ENCODE data around the gene ANO5. TPM values are rescaled to one million over a fixed set of nuclear protein-coding genes. Genes with fewer than 3 reads are reported as not detected.
"Not testable (repeated sequence)": the region's sequence is repeated elsewhere in the genome, so short reads cannot be mapped to it uniquely, and the experiment has no call there.

ANO5 gene
- total RNA-seq, 3 donors from 2014 or later (not counting 1 experiment from before 2014, with no cell fraction given) = 0.05 to 0.08 (median 0.05) TPM

DNA sequence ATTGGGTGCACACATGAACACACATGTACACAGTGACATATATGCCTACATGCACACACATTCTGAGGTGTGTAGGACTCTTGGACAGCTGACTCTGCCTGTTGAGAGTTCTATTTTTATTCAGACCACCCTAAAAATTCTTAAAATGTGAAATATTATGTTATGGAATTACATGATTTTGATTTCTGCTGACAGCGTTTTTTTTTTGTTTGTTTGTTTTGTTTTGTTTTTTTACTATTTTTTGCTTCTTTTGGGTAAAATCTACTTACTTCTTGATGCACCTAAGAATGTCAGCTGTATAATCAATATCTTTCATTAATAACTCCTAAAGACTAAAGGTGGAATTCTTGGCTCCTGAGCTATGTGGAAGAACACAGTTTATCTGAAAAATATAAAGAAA lies 64.0 kb downstream of the ANO5 start:
- peaks cover 2 to 3% of the 10 kb centered on the region in 2 donors for H3K9me3 Mint-ChIP-seq
- H3K36me3 Mint-ChIP-seq = no peaks in the 10 kb centered on the region
- WGBS (ENCODE audit: insufficient coverage) = no CpG with 5 or more reads among the region's 1 CpG
- H3K4me3 ChIP-seq (ENCODE audit: low read length) = no peak overlapping the region
- no peaks in the 10 kb centered on the region for H3K4me1 Mint-ChIP-seq
- no peaks in the 10 kb centered on the region for H3K9me3 ChIP-seq (ENCODE audit: control insufficient read depth, insufficient read depth, low read length)
- intact Hi-C loops (cut with micrococcal nuclease) = no loop called here
- TF ChIP-seq, protein P1, sequence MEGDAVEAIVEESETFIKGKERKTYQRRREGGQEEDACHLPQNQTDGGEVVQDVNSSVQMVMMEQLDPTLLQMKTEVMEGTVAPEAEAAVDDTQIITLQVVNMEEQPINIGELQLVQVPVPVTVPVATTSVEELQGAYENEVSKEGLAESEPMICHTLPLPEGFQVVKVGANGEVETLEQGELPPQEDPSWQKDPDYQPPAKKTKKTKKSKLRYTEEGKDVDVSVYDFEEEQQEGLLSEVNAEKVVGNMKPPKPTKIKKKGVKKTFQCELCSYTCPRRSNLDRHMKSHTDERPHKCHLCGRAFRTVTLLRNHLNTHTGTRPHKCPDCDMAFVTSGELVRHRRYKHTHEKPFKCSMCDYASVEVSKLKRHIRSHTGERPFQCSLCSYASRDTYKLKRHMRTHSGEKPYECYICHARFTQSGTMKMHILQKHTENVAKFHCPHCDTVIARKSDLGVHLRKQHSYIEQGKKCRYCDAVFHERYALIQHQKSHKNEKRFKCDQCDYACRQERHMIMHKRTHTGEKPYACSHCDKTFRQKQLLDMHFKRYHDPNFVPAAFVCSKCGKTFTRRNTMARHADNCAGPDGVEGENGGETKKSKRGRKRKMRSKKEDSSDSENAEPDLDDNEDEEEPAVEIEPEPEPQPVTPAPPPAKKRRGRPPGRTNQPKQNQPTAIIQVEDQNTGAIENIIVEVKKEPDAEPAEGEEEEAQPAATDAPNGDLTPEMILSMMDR (IDR thresholded peaks at IDR 0.05) = no peak
- H3K4me1 ChIP-seq (ENCODE audit: control insufficient read depth, insufficient read depth, low read length) = no peaks in the 10 kb centered on the region
- no peak overlapping the region for H3K4me3 Mint-ChIP-seq
- no peaks in the 10 kb centered on the region for H3K36me3 ChIP-seq (ENCODE audit: control insufficient read depth, insufficient read depth, low read length)
- no peak overlapping the region for H3K27ac Mint-ChIP-seq
- ATAC-seq (no peak), DNase-seq (no peak)
- no peak overlapping the region for H3K27ac ChIP-seq (ENCODE audit: low read length)
- no peaks in the 10 kb centered on the region for H3K27me3 Mint-ChIP-seq (ENCODE audit: low read depth in 2 of 2)
- no peaks in the 10 kb centered on the region for H3K27me3 ChIP-seq (ENCODE audit: control insufficient read depth, insufficient read depth, low read length)

DNA sequence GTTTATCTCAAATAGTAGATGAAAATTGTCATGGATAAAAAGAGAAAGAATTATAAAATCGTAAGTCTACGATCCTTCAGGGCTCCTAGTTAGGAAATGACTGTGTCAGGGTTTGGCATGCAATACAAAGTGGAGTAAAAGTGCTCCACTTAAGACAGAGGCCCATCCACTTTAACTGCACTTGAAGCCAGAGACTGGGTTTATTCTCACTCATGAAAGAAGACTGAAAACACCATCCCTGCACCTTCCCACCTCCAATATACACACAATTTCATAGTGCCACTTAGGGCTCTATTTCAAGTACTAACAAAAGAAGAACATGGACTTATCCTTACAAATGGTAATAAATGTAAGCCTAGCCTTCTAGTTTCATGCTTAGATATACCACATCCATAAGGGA lies 70.7 kb downstream of the ANO5 start:
- Histone ChIP-seq H3K36me3 (ENCODE audit: control insufficient read depth, insufficient read depth, low read length) (no peaks in the 10 kb centered on the region), H3K4me3 (ENCODE audit: low read length) (no peak overlapping the region), H3K27me3 (ENCODE audit: control insufficient read depth, insufficient read depth, low read length) (no peaks in the 10 kb centered on the region), H3K27ac (ENCODE audit: low read length) (no peak overlapping the region), H3K4me1 (ENCODE audit: control insufficient read depth, insufficient read depth, low read length) (no peaks in the 10 kb centered on the region), H3K9me3 (ENCODE audit: control insufficient read depth, insufficient read depth, low read length) (no peaks in the 10 kb centered on the region)
- peaks cover 0 to 5% of the 10 kb centered on the region in 2 donors for H3K9me3 Mint-ChIP-seq
- 100% methylated on average over 2 of the region's 2 CpGs for WGBS (ENCODE audit: insufficient coverage)
- H3K4me1 Mint-ChIP-seq = no peaks in the 10 kb centered on the region
- TF ChIP-seq, protein P1 (IDR thresholded peaks at IDR 0.05) = no peak
- no peaks in the 10 kb centered on the region for H3K27me3 Mint-ChIP-seq (ENCODE audit: low read depth in 2 of 2)
- H3K36me3 Mint-ChIP-seq = no peaks in the 10 kb centered on the region
- DNase-seq = no peak
- no peak for ATAC-seq
- no peak overlapping the region for H3K27ac Mint-ChIP-seq
- intact Hi-C loops (cut with micrococcal nuclease) = no loop called here
- H3K4me3 Mint-ChIP-seq = no peak overlapping the region

DNA sequence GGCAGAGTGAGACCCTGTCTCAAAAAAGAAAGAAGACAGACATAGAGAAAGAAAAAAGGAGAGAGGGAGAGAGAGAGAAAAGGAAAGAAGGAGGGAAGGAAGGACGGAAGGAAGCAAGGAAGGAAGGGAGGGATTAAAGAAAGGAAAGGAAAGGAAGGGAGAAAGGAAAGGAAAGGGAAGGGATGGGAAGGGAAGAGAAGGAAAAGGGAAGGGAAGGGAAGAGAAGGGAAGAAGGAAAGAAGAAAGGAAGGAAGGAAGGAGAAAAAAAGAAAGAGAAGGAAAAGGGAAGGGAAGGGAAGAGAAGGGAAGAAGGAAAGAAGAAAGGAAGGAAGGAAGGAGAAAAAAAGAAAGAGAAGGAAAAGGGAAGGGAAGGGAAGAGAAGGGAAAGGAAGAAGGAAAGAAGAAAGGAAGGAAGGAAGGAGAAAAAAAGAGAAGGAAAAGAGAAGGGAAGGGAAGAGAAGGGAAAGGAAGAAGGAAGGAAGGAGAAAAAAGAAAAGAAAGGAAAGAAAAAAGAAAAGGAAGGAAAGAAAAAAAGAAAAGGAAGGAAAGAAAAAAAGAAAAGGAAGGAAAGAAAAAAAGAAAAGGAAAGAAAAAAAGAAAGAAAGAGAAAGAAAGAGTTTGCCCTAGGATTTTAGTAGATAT lies 76.2 kb downstream of the ANO5 start:
- H3K4me1 ChIP-seq (ENCODE audit: control insufficient read depth, insufficient read depth, low read length); H3K36me3 Mint-ChIP-seq; DNase-seq; H3K27me3 Mint-ChIP-seq (ENCODE audit: low read depth in 2 of 2); H3K4me3 Mint-ChIP-seq; H3K9me3 Mint-ChIP-seq; ATAC-seq; H3K9me3 ChIP-seq (ENCODE audit: control insufficient read depth, insufficient read depth, low read length); H3K27ac ChIP-seq (ENCODE audit: low read length); intact Hi-C loops (cut with micrococcal nuclease); H3K4me1 Mint-ChIP-seq; H3K36me3 ChIP-seq (ENCODE audit: control insufficient read depth, insufficient read depth, low read length); H3K27ac Mint-ChIP-seq; H3K27me3 ChIP-seq (ENCODE audit: control insufficient read depth, insufficient read depth, low read length); H3K4me3 ChIP-seq (ENCODE audit: low read length): not testable (repeated sequence)
- 84% methylated on average over 1 of the region's 1 CpG for WGBS (ENCODE audit: insufficient coverage)

DNA sequence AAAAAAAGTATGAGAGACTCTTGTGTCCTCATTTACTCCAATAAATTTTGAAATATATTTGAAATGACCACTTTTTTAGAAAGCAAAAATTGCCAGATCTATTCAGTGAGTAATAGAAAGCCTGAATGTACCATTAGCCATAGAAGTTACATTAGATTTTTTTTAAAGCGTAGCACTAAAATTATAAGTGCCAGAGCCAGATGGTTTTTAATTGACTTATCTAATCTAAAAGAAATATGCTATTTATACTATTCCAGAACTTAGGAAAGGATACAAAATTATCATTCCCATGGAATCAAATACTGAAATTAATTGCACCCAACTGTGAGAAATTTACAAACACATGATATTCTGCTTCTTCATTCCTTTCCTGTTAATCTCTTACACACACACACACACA lies 80.9 kb downstream of the ANO5 start:
- Mint-ChIP-seq H3K9me3 (peaks cover 0 to 4% of the 10 kb centered on the region in 2 donors), H3K27ac (no peak overlapping the region), H3K27me3 (ENCODE audit: low read depth in 2 of 2) (no peaks in the 10 kb centered on the region), H3K4me1 (no peaks in the 10 kb centered on the region), H3K36me3 (no peaks in the 10 kb centered on the region), H3K4me3 (no peak overlapping the region)
- DNase-seq (no peak), ATAC-seq (no peak)
- intact Hi-C loops (cut with micrococcal nuclease) = no loop called here
- Histone ChIP-seq H3K9me3 (ENCODE audit: control insufficient read depth, insufficient read depth, low read length) (no peaks in the 10 kb centered on the region), H3K27ac (ENCODE audit: low read length) (no peak overlapping the region), H3K4me1 (ENCODE audit: control insufficient read depth, insufficient read depth, low read length) (no peaks in the 10 kb centered on the region), H3K27me3 (ENCODE audit: control insufficient read depth, insufficient read depth, low read length) (no peaks in the 10 kb centered on the region), H3K36me3 (ENCODE audit: control insufficient read depth, insufficient read depth, low read length) (no peaks in the 10 kb centered on the region), H3K4me3 (ENCODE audit: low read length) (no peak overlapping the region)
- TF ChIP-seq, protein P1 (IDR thresholded peaks at IDR 0.05) = no peak
- no CpG with 5 or more reads among the region's 1 CpG for WGBS (ENCODE audit: insufficient coverage)

Data from natural killer cell (primary cell).